Measurements from ENCODE around the gene VPS26A.
A peak's percentile ranks its signal among the peaks of the same experiment; 100 is the strongest.

Gene VPS26A

DNA sequence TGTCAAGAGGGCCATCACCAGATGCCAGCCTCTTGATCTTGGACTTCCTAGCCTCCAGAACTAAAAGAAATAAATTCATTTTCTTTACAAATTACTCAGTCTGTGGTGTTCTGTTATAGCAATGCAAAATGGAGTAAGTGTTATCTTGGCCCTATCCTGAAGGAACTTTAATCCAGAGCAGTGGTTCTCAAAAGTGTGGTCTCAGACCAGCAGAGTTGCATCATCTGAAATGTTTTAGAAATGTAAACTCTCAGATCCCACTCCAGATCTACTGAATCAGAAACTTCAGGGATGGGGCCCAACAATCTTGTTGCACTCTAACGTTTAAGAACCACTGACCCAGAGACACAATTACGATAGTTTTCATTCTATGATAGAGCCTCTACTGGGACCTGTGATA, 52.8 kb downstream of the VPS26A start:
- DNase-seq = no peak

- DNase-seq = peak in 3 of 56 donors; percentile 13 to 26 (median 20)
These were observed 55.2 kb downstream of the VPS26A start for GRCh38 chr10:69179089-69179742.

GRCh38 chr10:69179743-69180524, 56.0 kb downstream of the VPS26A start, which contains the start of gene SUPV3L1:
Gene SUPV3L1, plus strand, starts transcription at chr10:69180234. Its CDS starts 58 bp downstream, at chr10:69180292.
- DNase-seq = peak; percentile 64 to 98 (median 90)

DNA sequence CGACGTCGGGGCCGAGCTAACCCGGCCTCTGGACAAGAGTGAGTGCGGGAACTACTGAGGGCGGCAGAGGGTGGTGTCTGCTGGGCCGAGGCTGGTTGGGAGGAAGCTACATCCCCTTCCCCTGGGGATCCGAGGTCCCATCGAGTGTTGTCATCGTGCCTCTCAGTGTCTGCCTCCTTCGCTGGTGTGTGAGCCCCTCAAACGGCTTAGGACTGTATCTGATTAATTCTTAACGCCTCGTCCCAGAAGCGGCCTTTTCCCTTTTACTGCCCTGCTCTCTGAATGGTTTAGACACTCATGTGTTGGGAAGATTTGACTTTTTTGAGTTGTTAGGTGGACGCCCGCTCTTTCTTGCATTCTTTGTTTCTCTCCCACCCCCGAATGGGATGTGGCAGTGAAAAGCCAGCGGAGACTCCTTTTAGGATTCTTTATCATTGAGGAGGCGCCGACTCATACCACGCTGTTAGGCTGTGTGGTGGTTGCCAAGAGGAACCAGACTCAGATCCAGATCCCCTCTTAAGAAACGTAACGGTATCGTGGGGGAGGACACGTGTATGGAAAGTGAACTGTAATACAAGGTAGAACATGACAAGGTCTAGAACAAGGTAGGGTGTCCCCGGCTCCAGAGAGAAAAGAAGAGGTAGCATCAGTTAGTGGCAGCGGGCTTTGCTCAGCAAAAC, 56.7 kb downstream of the VPS26A start:
- no peak for DNase-seq

DNA sequence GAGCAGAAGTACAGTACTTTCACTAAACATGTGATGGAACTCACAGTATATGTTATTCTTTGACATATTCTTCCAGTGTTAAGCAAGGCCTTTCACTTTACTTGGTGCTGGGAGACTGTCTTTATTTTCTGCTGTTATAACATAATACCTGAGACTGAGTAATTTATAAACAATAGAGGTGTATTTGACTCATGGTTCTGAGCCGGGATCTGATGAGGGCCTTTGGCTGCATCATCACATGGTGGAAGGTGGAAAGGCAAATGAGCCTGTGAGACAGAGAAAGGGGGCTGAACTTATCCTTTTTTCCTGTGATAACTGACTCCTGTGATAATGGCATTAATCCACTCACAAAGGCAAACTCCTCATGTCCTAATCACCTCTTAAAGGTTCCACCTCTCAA, 57.5 kb downstream of the VPS26A start:
- no peak for DNase-seq

GRCh38 chr10:69182005-69182404, 58.0 kb downstream of the VPS26A start:
- DNase-seq = no peak

DNA sequence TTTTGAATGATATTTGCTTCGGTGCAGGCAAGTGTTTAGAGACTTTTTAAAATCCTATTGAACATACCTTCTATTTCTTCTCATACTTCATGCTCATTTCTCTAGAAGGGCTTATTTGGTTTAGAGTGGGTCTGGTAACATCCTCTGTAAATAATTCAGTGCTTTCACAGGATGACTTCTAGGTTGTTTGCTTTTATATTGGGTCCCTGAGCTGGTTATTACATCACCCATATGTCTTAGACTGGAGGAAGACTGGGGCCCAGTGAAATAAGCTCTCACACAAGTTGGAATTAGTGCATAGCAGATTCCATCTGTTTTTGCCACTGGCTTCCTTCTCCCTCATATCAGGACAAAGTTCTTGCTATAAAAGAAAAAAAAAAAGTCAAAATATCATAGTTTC, 62.5 kb downstream of the VPS26A start:
- no peak for DNase-seq

DNA sequence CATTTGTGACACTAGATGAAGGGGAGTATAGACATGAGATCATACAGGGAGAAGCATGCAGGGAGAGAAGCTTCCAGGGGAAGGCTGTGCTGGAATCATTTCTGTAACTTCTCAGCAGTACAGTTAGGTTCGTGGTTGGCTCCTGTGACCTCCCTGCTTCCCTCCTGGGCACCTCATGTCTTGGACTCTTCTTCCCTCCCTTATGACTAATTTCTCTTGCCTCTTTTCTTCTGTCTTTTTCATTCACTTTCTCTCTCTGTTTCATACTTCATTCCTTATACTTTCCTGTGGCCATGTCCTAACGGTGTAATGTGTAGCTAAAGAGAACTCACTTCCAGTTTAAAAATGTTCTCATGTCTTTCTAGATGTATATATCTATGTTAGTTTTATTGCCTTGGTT, 77.1 kb downstream of the VPS26A start:
- no peak for DNase-seq

DNA sequence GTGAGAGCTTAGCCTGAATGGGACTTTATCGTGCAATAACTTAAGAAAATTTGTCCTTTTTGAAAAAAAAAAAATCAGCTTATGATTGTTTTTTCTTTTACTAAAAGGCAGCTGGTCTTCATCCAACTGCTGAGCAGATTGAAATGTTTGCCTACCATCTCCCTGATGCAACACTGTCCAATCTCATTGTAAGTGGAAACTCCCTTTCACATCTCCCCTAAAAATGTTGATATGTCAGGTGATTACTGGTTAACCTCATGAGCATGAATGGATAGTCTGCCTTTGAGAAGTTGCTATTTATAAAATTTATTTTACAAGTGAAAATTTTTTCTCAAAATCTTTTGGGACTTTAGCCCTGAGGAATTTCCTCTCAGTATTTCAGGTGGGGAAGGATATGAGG, 78.4 kb downstream of the VPS26A start:
- DNase-seq = no peak

DNA sequence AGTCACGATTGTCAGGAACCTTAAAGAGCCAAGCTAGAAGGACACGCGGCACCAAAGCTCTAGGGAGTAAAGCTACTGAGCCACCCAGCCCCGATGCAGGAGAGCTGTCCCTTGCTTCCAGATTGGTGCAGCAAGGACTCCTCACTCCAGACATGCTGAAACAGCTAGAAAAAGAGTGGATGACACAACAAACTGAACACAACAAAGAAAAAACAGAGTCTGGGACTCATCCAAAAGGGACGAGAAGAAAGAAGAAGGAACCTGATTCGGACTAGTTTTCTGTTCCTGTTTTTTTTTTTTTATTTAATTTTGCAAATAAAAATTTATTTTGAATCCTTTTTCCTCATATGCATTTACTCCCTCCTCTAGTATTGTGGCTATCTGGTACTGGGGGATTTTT, 84.8 kb downstream of the VPS26A start:
- no peak for DNase-seq

DNA sequence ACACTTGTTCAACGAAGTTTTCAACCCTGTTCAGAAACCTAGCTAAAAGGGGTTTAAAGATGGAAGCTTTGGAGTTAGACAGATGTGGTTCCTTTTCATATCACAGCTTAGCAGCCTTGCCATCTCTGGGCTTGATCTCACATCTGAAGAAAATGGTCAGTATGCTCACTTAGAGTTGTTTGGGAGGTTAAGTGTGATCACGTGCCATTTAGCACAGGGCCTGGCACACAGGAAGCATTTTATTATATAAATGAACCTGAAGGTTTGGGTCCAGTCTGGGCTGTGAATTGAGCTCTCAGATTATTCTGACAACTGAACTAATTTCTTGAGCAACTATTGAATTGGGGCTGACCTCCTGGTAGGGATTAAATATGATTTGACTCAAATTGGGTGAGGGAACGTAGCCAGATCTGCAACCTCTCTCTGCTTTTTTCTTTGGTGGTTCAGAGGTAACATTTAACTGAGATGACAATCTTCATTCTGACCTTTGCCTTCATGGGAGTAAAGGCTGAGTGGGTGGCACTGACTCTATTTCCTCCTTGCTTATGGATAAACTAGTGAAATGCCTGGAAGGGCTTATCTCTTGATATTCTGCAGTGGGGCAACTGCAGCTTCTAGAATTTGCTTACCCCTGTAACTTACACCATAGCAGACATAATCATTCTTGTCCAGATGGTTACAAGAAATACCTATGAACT, 86.0 kb downstream of the VPS26A start:
- DNase-seq = no peak

- no peak for DNase-seq
These were observed 87.1 kb downstream of the VPS26A start for GRCh38 chr10:69211104-69211503.

GRCh38 chr10:69211524-69211923, 87.5 kb downstream of the VPS26A start:
- no peak for DNase-seq

DNA sequence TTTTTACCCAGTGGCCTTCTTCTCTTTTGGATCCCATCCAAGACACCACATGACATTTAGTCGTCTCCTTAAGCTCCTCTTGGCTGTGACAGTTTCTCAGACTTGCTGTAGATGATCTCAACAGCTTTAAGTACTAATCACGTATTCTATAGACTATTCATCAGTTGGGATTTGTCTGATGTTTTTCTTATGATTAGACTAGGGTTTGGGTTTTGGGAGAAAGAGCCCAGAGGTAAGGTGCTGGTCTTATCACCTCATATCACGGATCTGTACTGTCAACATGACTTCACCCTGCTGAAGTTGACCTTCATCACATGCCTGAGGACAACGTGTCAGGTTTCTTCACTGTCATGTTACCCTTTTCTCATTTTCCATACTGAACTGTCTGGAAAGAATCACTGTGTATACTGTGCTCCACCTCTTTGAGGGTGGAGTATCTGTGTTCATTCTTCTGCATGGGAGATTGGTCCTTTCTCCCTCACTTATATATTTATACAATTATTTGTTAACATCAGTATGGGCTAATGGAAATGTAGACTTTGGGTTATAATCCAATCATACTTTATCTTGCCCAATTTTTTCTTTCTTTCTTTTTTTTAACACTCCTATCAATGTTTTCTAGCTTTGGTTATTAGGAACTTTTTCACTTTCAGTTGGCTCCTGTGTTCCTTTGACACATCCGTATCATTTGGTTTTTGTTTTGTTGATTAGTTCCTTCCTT, 89.8 kb downstream of the VPS26A start:
- no peak for DNase-seq

DNA sequence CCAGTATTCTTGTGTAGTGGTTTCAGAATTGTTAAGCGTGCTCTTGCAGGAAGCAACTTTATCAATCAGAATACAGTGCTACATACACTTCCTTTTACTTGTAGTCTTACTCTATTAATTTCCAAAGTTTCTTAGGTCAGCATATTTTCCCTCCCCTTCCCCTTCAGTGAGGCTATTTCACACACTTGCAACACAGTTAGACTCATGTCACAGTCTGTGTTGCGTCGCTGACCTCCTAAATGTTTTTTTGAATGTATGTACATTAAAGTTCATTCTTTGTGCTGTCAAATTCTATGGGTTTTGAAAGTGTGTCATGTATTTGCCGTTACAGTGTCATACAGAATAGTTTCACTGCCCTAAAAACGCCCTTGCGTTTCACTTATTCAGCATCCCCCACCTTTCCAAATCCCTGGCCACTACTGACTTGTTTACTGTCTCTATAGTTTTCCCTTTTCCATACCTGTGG, 90.7 kb downstream of the VPS26A start:
- no peak for DNase-seq

DNA sequence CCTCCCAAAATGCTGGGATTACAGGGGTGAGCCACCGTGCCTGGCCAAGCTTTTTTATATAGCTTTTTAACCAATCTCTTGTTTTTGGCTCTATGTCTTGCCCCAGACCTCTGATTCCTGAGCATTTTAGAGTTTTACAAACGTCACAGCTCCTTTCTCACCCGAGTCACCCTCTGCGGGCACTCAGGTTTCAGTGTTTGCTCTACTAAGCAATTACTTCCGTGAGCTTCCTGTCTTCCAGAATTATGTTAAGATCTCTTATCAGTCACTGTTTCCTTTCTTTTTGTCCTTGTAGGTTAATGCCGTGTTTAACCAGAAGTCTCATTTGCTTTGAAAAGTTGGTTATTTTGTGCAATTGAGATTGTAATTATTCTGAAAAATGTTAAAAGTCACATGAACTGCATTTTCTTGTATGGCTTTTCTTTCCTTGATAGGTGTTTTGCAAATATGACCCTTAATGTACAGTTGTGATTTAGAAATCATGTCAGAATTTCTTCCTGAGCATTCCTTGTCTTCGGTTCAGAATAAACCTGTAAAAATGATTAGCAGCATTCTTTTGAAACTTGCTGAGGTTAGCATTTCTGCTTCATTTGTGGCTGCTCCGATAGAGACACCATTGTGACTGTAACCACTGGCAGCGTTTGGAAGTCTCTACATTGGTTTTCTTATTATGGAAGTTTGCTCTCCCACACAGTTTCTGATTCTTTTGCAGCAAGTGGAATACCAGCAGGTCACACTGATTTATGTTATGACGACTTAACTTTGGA, 91.6 kb downstream of the VPS26A start:
- no peak for DNase-seq

GRCh38 chr10:69216577-69217118, 92.7 kb downstream of the VPS26A start:
- no peak for DNase-seq

- no peak for DNase-seq
These were observed 93.3 kb downstream of the VPS26A start for GRCh38 chr10:69217119-69217754.

GRCh38 chr10:69218831-69219230, 94.9 kb downstream of the VPS26A start:
- DNase-seq = no peak

Data from amygdala (tissue), 56 donors.